GM12878 (cell line): ENCODE measurements around the gene IDI2. TPM values are rescaled to one million over a fixed set of nuclear protein-coding genes. Genes with fewer than 3 reads are reported as not detected.

Experiments
- ATAC-seq: fragments of 200-7000 bp; cut with Tn5 transposase; 3 replicates; pipeline ENCODE4 v1.9.1; 2020; ENCODE audit warnings: mild to moderate bottlenecking, moderate library complexity
- BruUV-seq: library from RNA; stranded (reverse); fragments of 400-500 nt; replicated peaks from 2 replicates; lab custom pipeline; 2021; lab: Mats Ljungman, UMichigan
- CTCF ChIA-PET: fragments of 300-600 bp; sonication (Branson Sonifier 250); formaldehyde crosslinking; extraction: SDS; loops from one replicate; lab custom pipeline; 2021; ENCODE audit warnings: inconsistent platforms; lab: Yijun Ruan, JAX
- POLR2A ChIA-PET: fragments of 350-600 bp; formaldehyde crosslinking; extraction: SDS; loops from one replicate; lab custom pipeline; 2021; ENCODE audit warnings: inconsistent platforms; lab: Charles Lee
- RAD21 ChIA-PET: fragments of 300-600 bp; sonication (Branson Sonifier 250); formaldehyde crosslinking; loops from one replicate; lab custom pipeline; 2023; ENCODE audit warnings: antibody characterized with exemption; ENCODE audit not compliant: unreplicated experiment; lab: Charles Lee
- SMC1A ChIA-PET: fragments of 300-600 bp; sonication (Branson Sonifier 250); formaldehyde crosslinking; loops from one replicate; lab custom pipeline; 2023; ENCODE audit not compliant: unreplicated experiment, uncharacterized antibody; lab: Charles Lee
- DNase-seq: peaks from one replicate; pipeline ENCODE4 v3.0.0-alpha.2; 2011; ENCODE audit warnings: low read depth, low spot score
- FAIRE-seq: peaks from 3 replicates; lab custom pipeline; 2011; peaks lifted over from hg19 to GRCh38; lab: Jason Lieb, UNC
- H2AFZ ChIP-seq: 2 replicates; pipeline ENCODE4 v1.6.0; 2011; ENCODE audit warnings: low read depth, low read length, control low read depth; ENCODE audit not compliant: control insufficient read depth
- H3K27ac ChIP-seq: 2 replicates; pipeline ENCODE4 v1.5.1; 2011; ENCODE audit warnings: control low read depth; ENCODE audit not compliant: control insufficient read depth, insufficient read depth
- H3K27me3 ChIP-seq, 2 experiments: replicated peaks in 1 of 2; 2 replicates each; pipeline versions ENCODE4 v1.6.0 to v1.6.1; 2011; ENCODE audit warnings: low read length in 1 of 2; ENCODE audit not compliant: control insufficient read depth in 2 of 2, insufficient read depth in 2 of 2
- H3K36me3 ChIP-seq, 2 experiments: 2 replicates each; pipeline ENCODE4 v1.5.1; 2011; ENCODE audit warnings: low read length in 1 of 2; ENCODE audit not compliant: control insufficient read depth in 2 of 2, insufficient read depth in 2 of 2
- H3K4me1 ChIP-seq: 2 replicates; pipeline ENCODE4 v1.6.1; 2011; ENCODE audit warnings: mild to moderate bottlenecking, low read length, moderate library complexity, mixed read lengths; ENCODE audit not compliant: control insufficient read depth, insufficient read depth
- H3K4me2 ChIP-seq: 2 replicates; pipeline ENCODE4 v1.6.0; 2011; ENCODE audit warnings: control low read depth; ENCODE audit not compliant: control insufficient read depth, insufficient read depth
- H3K4me3 ChIP-seq: fragments of 200-600 bp; sonication (generic); 2 replicates; pipeline ENCODE4 v1.5.1; 2016
- H3K79me2 ChIP-seq: 2 replicates; pipeline ENCODE4 v1.6.0; 2011; ENCODE audit warnings: low read length; ENCODE audit not compliant: control insufficient read depth, insufficient read depth
- H3K9ac ChIP-seq: 2 replicates; pipeline ENCODE4 v1.8.0; 2011; ENCODE audit warnings: low read length, control low read depth, mixed read lengths; ENCODE audit not compliant: control insufficient read depth, insufficient read depth
- H3K9me3 ChIP-seq: replicated peaks from 3 replicates; pipeline ENCODE4 v1.5.1; 2011; ENCODE audit warnings: mild to moderate bottlenecking, low read length; ENCODE audit not compliant: control insufficient read depth, insufficient read depth
- H4K20me1 ChIP-seq: 2 replicates; pipeline ENCODE4 v1.6.0; 2011; ENCODE audit not compliant: control insufficient read depth, insufficient read depth
- BMI1 ChIP-seq: fragments of 450-650 bp; IDR thresholded peaks from 2 replicates; pipeline ENCODE4 v1.6.1; 2016; ENCODE audit warnings: mild to moderate bottlenecking, moderate library complexity, borderline replicate concordance
- CBFB ChIP-seq: IDR thresholded peaks from 2 replicates; pipeline ENCODE4 v1.6.1; 2016; ENCODE audit warnings: antibody characterized with exemption, low read depth
- ETV6 ChIP-seq, 2 experiments: fragments of 450-650 bp in 1 of 2; IDR thresholded peaks in 1 of 2; conservative IDR thresholded peaks in 1 of 2; 2 replicates each; pipeline ENCODE4 v1.6.1; 2014; ENCODE audit warnings: antibody characterized with exemption in 1 of 2, borderline replicate concordance in 1 of 2, low read depth in 1 of 2, mild to moderate bottlenecking in 1 of 2, moderate library complexity in 1 of 2
- MTA3 ChIP-seq: IDR thresholded peaks from 2 replicates; pipeline ENCODE4 v1.6.1; 2012; ENCODE audit warnings: low read length, inconsistent platforms, borderline replicate concordance
- NR2C2 ChIP-seq: IDR thresholded peaks from 2 replicates; pipeline ENCODE4 v1.6.1; 2011; ENCODE audit warnings: borderline replicate concordance, low read depth; ENCODE audit not compliant: control insufficient read depth, insufficient read length
- POU2F2 ChIP-seq: IDR thresholded peaks from 3 replicates; pipeline ENCODE4 v1.6.1; 2011; ENCODE audit warnings: low read depth, mild to moderate bottlenecking, low read length, borderline replicate concordance
- RAD51 ChIP-seq: fragments of 450-650 bp; IDR thresholded peaks from 2 replicates; pipeline ENCODE4 v1.6.1; 2016; ENCODE audit warnings: moderate library complexity, mild to moderate bottlenecking, inconsistent platforms
- TARDBP ChIP-seq: IDR thresholded peaks from 2 replicates; pipeline ENCODE4 v1.6.1; 2016; ENCODE audit warnings: borderline replicate concordance
- WGBS: methylation state at CpG from one replicate; pipeline ENCODE4 v1.1.6; 2016; ENCODE audit warnings: low lambda C conversion rate; ENCODE audit not compliant: insufficient replicate concordance, insufficient coverage; ENCODE audit errors: missing lambda C conversion rate; 5-methylcytosine and 5-hydroxymethylcytosine counted together
- in situ Hi-C: fragments of 300-500 bp; cut with MboI; formaldehyde crosslinking; loops from 9 replicates; pipeline ENCODE4 v1.14.3; 2018; ENCODE audit warnings: mixed read lengths
- intact Hi-C: fragments of 100-400 bp; cut with micrococcal nuclease; formaldehyde crosslinking; loops from one replicate; pipeline ENCODE4 v1.14.2; 2022; ENCODE audit not compliant: unreplicated experiment
- polyA plus RNA-seq, 11 experiments: library from polyadenylated mRNA; depleted of rRNA in 4 of 11; unstranded in 6 of 11; stranded (reverse) in 5 of 11; fragments of >200 nt; fragmentation: Nextera tagmentation in 4 of 11; fragmentation: Illumina TruSeq in 1 of 11; extraction: Ambion mirVana in 4 of 11; extraction: Trizol in 1 of 11; gene quantifications; 1 replicate in 1 of 11; 2 replicates in 10 of 11; pipeline versions ENCODE4 v1.2.1 to v1.2.3, GENCODE V29; 2011 to 2016; ENCODE audit warnings: inconsistent platforms in 2 of 11, missing spikeins in 2 of 11, low read depth in 1 of 11
- total RNA-seq, 4 experiments: library from RNA; depleted of rRNA in 3 of 4; stranded (reverse); fragments of >200 nt in 3 of 4; fragmentation: Illumina TruSeq in 1 of 4; extraction: Trizol in 1 of 4; gene quantifications; 2 replicates each; pipeline versions ENCODE4 v1.2.1 to v1.2.3, GENCODE V29; 2013 to 2021
- TF ChIP-seq, protein P1 (sequence below): fragments of 450-650 bp; IDR thresholded peaks from 2 replicates; pipeline ENCODE4 v1.6.1; 2016; ENCODE audit warnings: mild to moderate bottlenecking, moderate library complexity, borderline replicate concordance

Gene IDI2
- total and polyA plus RNA-seq, 10 of the 15 experiments (the other 5 are each of a cell fraction or from before 2014, with no cell fraction given) = 0.06 TPM; not detected in 9

DNA sequence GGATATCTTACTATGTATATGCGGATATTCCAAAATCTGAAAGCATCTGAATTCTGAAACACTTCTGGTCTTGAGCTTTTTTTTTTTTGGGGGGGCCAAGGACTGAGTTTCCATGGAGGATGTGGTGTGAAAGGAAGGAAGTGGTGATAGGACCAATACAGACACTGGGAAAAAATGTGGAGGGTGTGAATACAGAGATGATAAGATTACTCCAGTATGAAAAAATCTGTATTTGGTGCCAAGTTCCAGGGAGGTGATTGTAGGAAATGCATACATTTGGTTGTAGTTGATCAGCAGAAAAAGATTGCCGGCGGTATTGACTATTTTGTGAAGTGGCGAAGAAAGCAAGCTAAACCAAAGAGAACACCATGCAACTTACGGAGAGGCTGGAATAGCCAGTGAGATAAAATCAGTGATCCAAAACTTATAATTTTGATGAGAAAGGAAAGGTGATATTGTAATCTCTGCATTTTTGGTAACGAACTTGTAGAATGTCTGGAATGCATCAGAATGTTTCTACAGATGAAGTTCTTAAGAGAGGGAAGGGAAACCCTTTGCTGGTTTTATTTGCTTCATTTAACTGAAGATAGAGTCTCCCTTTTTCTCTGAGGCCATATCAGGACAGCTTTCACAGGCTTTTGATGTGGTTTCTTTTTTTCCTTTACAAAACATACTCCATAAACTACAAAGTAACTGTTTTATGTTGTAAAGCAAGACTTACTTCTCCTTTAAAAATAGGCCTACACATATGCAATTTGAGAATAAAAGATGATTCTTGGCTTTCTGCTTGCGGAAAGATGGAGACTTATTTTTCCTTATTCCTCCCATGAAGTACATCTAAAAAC, 36.5 kb upstream of the IDI2 start:
- ATAC-seq (no peak), DNase-seq (no peak), FAIRE-seq (no peak)
- no peak overlapping the region for H3K4me2 ChIP-seq
- no peak overlapping the region for H2AFZ ChIP-seq
- peaks cover 0 to 10% of the 10 kb centered on the region in 2 experiments; a peak in 1 of 4 replicates for H3K36me3 ChIP-seq
- SMC1A ChIA-PET = interaction anchor here (0.6 kb wide), 1 partner anchor 70 kb away, joined by 3 read pairs; no protein-coding TSS in a partner anchor
- 93% methylated on average over 7 of the region's 7 CpGs for WGBS
- no peaks in the 10 kb centered on the region for H4K20me1 ChIP-seq
- POLR2A ChIA-PET = interaction anchor here (0.7 kb wide), 1 partner anchor 12 kb away, joined by 6 read pairs; no protein-coding TSS in a partner anchor
- RAD21 ChIA-PET = interaction anchor here (1.0 kb wide), 1 partner anchor 12 kb away, joined by 3 read pairs; no protein-coding TSS in a partner anchor
- CTCF ChIA-PET = no interaction called here
- no peaks in the 10 kb centered on the region for H3K27me3 ChIP-seq
- in situ Hi-C loops (no loop called here), intact Hi-C loops (no loop called here)
- H3K9ac ChIP-seq = no peak overlapping the region
- H3K9me3 ChIP-seq = no peaks in the 10 kb centered on the region
- TF ChIP-seq BMI1 (no peak), POU2F2 (no peak), RAD51 (no peak), TARDBP (no peak), CBFB (no peak), ETV6 (conservative IDR thresholded peaks at IDR 0.05 in 1 of 2, IDR thresholded peaks at IDR 0.05 in 1 of 2; ENCODE audit: borderline replicate concordance in 1 of 2, low read depth in 1 of 2) (no peak), NR2C2 (no peak), MTA3 (no peak)
- TF ChIP-seq, protein P1, sequence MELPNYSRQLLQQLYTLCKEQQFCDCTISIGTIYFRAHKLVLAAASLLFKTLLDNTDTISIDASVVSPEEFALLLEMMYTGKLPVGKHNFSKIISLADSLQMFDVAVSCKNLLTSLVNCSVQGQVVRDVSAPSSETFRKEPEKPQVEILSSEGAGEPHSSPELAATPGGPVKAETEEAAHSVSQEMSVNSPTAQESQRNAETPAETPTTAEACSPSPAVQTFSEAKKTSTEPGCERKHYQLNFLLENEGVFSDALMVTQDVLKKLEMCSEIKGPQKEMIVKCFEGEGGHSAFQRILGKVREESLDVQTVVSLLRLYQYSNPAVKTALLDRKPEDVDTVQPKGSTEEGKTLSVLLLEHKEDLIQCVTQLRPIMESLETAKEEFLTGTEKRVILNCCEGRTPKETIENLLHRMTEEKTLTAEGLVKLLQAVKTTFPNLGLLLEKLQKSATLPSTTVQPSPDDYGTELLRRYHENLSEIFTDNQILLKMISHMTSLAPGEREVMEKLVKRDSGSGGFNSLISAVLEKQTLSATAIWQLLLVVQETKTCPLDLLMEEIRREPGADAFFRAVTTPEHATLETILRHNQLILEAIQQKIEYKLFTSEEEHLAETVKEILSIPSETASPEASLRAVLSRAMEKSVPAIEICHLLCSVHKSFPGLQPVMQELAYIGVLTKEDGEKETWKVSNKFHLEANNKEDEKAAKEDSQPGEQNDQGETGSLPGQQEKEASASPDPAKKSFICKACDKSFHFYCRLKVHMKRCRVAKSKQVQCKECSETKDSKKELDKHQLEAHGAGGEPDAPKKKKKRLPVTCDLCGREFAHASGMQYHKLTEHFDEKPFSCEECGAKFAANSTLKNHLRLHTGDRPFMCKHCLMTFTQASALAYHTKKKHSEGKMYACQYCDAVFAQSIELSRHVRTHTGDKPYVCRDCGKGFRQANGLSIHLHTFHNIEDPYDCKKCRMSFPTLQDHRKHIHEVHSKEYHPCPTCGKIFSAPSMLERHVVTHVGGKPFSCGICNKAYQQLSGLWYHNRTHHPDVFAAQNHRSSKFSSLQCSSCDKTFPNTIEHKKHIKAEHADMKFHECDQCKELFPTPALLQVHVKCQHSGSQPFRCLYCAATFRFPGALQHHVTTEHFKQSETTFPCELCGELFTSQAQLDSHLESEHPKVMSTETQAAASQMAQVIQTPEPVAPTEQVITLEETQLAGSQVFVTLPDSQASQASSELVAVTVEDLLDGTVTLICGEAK = no peak
- no peak overlapping the region for H3K27ac ChIP-seq
- peaks cover 39% of the 10 kb centered on the region for H3K79me2 ChIP-seq
- peaks cover 18% of the 10 kb centered on the region for H3K4me1 ChIP-seq
- BruUV-seq = no TSS peak
- no peak overlapping the region for H3K4me3 ChIP-seq
